ENCODE measurements around the gene CASKIN2.

DNA sequence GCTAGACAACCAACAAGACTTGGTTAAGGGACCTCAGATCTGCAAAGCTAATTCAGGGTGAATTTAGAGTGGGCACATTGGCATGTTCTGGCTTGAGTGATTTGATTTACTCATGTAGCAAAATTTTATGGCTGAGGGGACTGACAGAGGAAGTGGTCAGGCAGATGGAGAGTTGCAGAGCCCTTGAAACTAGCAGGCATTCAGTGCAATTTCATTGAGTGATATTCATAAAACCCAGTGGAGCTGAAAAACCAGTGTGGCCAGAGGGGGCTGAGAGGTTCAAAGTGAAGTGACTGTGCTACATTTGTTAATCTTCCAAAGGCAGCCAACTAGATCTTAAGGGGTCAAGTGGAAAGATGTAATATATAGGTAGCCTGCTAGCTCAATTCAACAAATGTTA is 61.1 kb downstream of the CASKIN2 start:
- no peak for TF ChIP-seq CTCF (IDR thresholded peaks at IDR 0.05)
- TF ChIP-seq POLR2A (IDR thresholded peaks at IDR 0.05) = no peak
